GM19324 (cell line): ENCODE measurements around the gene HCST.
"Not testable (repeated sequence)": the region's sequence is repeated elsewhere in the genome, so short reads cannot be mapped to it uniquely, and the experiment has no call there.

Source experiments
- ATAC-seq: cut with Tn5 transposase; IDR thresholded peaks from one replicate; pipeline ENCODE4 v1.9.1; 2021; ENCODE audit warnings: mild to moderate bottlenecking, moderate library complexity; ENCODE audit not compliant: unreplicated experiment, low FRiP score

Gene HCST, protein sequence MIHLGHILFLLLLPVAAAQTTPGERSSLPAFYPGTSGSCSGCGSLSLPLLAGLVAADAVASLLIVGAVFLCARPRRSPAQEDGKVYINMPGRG

DNA sequence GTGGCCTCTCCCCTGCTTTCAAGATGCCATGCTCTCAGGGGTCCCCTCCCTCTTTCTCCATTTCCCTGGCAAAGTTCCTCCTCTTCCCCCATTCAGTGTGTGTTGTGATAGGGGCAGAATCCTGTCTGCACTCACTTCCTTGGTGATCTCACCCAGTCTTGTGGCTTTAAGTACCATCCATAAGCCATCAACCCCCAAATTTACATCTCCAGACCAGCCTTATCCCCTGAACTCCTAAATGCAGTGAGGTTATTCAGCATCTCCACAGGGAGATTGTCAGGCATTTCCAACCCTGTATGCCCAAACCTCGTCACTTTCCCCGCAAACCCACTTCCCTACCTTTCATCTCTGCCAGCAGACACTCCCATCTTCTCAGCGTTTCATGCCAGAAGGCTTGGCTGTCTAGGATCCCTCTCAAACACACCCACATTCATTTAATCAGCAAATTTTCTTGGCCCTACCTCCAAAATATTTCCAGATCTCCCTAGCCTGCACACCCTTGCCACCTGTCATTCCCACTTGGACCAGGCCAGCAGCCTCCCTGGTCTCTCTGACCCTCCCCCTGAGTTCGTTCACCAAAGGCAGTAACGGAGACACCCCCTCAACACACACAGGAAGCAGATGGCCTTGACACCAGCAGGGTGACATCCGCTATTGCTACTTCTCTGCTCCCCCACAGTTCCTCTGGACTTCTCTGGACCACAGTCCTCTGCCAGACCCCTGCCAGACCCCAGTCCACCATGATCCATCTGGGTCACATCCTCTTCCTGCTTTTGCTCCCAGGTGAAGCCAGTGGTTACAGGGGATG is at the start of gene HCST:
TSS of gene HCST (plus strand) at position 676 of the 808 bp plus-strand sequence. CDS start at position 741, 65 bp downstream.
- no peak for ATAC-seq

DNA sequence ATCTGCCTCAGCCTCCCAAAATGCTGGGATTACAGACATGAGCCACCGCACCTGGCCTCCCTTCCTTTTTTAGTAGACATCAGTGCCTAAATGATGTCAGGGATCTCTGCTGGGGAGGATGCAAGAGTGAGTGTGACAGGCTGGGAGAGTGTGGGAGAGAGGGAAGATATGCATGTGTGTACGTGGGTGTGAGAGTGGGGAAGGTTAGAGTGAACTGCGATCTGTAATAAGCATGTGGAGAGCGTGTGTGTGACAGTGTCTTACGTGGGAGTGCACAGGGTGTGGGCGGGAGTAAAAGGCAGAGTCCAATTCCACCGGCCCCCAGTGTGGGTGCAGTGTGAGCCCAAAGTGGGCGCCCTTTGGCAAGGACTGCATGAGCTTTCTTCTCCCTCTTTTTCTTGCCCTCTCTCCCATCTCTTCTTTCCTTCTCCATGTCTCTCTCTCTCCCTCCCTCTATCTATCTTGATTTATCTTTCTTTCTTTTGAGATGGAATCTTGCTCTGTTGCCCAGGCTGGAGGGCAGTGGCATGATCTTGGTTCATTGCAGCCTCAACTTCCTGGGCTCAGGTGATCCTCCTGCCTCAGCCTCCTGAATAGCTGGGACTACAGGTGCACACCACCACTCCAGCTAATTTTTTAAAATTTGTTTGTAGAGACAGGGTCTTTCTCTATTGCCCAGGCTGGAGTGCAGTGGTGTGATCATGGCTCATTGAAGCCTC is 49.1 kb upstream of the HCST start:
- no peak for ATAC-seq

DNA sequence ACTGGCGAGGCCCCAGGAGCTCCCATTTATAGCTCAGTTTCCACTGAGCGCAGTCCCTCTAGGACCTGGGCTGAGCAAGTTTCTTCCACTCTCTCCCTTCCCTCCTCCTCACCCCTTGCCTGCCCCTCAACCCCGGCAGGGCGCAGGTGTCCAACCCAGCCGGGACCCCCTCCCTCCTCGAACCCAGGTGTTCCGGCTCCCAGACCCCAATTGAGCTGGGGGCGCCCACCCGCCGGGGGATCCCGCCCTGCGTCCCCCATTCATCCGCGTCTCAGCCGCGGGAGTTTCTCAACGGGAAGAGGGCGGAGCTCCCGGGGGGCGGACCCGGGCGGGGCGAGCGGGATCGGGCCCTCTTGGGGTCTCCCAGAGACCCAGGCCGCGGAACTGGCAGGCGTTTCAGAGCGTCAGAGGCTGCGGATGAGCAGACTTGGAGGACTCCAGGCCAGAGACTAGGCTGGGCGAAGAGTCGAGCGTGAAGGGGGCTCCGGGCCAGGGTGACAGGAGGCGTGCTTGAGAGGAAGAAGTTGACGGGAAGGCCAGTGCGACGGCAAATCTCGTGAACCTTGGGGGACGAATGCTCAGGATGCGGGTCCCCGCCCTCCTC is 45.7 kb upstream of the HCST start, which contains the start of gene KIRREL2:
TSS of gene KIRREL2 (plus strand) at position 366 of the 604 bp plus-strand sequence. CDS start at position 575, 209 bp downstream.
- no peak for ATAC-seq

DNA sequence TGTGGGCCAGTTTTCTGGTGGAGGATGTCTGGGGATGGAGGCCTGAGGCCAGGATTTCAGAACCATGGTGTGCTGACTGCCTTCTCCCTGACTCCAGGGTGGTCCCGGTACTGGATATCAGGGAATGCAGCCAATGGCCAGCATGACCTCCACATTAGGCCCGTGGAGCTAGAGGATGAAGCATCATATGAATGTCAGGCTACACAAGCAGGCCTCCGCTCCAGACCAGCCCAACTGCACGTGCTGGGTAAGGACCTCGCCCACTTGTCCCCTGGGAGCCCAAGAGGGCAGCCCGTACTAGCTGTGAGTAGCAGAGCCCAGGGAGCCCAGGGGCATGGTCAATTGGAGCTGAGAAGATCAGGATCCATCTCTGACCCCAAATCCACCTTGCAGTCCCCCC is 44.0 kb upstream of the HCST start:
- no peak for ATAC-seq

DNA sequence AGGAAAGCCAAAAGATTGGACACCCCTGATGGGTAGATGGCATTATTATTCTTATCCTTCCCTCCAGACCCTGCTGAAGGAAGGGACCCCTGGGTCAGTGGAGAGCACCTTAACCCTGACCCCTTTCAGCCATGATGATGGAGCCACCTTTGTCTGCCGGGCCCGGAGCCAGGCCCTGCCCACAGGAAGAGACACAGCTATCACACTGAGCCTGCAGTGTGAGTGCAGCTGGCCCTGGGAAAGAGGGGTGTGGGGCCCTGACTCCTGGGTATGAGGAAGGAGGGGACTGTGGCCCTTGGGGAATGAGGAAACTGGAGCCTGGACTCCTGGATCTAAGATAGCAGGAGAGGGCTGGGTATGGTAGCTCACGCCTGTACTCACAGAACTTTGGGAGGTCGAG is 42.9 kb upstream of the HCST start:
- ATAC-seq, result no peak

DNA sequence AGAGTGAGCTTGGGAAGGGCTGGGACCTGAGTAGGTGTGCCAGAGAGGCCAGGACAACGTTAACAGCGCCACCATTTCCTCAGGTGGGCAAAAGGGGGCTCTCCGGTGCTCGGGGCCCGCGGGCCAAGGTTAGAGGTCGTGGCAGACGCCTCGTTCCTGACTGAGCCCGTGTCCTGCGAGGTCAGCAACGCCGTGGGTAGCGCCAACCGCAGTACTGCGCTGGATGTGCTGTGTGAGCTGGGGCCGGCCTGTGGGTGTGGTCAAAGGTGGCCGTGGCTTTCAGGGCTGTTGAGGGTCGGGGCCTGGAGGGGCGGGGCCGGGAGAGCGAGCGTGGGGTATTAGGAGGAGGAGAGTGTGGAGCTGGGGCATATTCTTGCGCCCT is 41.9 kb upstream of the HCST start:
- ATAC-seq, result no peak

DNA sequence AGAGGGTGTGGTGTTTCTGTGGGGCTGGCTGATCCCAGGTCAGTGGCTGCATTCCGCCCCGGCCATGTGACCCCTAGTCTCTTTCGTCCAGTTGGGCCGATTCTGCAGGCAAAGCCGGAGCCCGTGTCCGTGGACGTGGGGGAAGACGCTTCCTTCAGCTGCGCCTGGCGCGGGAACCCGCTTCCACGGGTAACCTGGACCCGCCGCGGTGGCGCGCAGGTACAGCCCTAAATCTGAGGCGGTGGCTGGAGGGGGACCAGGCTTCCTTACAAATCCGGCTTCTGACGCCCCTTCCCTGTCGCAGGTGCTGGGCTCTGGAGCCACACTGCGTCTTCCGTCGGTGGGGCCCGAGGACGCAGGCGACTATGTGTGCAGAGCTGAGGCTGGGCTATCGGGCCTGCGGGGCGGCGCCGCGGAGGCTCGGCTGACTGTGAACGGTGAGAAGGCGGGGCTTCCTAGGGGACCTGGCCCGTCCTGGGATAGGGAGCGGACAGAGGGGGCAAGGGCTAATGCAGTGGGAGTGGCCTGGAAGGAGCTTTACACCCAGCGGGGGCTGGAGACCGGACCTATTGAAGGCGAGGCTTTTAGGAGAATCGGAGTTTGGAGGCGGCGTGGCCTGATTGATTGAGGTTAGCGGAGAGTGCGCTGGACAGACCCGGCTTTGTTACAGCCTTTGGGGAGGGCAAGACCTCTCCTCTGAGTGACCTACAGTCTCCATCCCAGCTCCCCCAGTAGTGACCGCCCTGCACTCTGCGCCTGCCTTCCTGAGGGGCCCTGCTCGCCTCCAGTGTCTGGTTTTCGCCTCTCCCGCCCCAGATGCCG is 41.3 kb upstream of the HCST start:
- no peak for ATAC-seq

DNA sequence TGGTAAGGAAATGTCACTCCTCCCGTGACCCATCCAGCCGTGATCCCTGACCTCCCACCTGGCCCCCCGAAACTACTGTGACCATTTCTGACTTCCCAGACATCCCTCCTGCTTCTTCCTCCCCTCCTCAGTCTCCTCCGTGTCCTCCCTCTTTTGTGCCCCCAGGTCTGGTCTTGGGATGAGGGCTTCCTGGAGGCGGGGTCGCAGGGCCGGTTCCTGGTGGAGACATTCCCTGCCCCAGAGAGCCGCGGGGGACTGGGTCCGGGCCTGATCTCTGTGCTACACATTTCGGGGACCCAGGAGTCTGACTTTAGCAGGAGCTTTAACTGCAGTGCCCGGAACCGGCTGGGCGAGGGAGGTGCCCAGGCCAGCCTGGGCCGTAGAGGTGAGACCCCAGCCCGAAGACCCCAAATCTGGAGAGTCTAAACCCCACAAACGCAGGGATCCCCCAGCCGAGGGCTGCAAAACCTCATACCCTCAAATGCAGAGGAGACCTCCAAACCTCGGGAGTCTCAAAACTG is 40.6 kb upstream of the HCST start:
- no peak for ATAC-seq

DNA sequence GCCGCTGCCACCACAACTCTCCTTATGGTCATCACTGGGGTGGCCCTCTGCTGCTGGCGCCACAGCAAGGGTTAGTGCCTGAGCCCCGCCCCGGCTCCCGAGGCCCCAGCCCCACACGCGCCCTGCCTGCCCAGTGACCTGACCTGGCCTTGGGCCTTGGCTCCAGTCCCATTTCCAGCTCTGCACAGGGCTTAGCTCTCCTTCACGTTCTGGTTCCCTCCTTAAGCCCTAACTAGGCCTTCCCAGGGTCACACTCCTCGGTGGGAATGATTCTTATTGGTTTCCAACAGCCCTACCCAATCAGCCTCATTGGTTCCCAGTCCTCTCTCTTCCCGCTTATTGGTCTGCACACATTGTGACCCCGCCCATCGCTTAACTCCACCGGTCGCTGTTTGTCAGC is 39.8 kb upstream of the HCST start:
- ATAC-seq, result no peak

DNA sequence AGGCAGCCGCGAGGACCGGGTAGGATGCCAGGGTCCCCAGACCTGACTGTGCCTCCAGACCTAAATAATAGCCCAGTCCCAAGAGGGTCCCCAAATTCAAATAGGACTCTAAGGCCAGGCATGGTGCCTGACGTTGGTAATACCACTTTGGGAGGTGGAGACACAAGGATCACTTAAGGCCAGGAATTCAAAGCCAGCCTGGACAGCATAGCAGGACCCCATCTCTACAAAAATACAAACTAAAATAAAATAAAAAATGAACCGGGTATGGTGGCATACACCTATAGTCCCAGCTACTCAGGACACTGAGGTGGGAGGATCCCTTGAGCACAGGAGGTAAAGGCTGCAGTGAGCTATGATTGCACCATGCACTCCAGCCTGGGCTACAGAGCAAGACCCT is 39.3 kb upstream of the HCST start:
- no peak for ATAC-seq

DNA sequence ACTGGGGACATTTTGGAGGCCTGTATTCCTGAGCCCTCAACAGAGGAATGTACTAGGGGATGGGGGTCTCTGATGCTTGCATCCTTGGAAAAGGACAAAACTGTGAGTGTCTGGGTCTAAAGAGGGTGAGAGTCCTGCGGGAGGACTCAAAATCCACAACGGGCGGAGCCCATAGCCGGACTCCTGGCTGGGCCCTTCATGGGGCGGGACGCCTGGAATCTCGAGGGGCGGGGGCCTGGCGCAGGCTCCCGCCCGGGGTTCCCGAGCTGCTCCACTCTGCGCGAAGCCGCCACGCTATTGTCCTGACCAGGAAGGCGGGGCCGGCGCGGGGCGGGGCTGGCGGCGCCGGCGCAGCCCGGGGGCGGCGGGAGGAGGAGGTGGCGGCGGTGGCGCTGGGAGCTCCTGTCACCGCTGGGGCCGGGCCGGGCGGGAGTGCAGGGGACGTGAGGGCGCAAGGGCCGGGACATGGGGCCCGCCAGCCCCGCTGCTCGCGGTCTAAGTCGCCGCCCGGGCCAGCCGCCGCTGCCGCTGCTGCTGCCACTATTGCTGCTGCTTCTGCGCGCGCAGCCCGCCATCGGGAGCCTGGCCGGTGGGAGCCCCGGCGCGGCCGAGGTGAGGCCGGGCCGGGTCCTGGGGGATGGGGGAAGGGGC is 34.0 kb upstream of the HCST start, which contains the start of gene APLP1:
TSS of gene APLP1 (plus strand) at position 403 of the 651 bp plus-strand sequence. CDS start at position 466, 63 bp downstream.
- ATAC-seq, result no peak

DNA sequence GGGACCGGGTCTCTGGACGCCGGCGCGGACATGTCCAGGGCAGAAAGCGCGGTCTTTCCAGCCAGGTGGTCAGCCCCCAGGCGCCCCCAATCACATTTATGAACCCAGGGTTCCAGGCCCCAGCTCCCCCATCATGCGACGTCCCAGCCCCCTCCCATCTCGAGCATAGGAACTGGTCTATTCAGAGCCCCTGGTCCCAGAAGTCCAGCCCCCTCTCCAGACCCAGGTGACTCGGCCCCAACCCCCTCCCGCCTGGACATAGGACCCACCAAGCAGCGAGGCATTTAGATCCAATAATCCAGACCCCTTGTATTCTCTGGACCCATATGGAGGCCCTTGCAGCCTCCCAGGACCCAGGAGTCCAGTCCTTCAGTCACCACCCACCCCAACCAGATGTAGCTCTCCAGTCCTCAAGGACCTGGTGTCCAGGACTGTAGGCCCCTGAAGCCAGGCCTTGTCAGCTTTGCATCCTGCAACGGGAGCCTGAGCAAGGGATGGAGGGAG is 33.5 kb upstream of the HCST start:
- no peak for ATAC-seq

DNA sequence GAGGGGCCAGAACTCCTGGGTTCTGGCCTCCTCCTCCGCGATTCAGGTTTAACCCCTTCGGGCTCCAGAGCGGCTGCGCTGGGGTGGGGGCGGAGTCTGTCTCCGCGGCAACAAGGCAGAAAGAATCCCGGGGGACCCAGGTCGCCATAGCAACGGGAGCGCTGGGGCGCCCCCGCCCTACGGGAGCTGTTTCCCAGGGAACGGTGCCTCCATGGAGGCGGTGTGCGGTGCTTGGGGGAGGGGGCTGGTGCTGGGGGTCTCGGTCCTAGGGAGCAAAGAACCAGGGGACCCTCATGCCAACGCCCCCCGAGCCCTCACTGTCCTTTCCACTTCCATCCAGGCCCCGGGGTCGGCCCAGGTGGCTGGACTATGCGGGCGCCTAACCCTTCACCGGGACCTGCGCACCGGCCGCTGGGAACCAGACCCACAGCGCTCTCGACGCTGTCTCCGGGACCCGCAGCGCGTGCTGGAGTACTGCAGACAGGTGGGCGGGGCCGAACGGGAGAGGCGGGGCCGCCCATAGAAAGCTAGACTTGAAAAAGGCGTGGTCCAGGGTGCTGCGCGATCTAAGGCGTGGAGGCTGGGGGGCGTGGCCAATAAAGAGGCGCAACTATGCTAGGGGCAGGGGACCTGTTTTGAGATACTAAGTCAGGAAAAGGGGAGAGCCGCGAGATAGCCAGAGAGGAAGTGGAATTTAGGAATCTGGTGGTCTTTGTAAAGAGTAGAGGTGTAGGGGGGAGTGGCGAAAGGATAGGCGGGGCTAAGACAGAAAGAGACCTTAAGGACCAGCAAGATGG is 32.8 kb upstream of the HCST start:
- ATAC-seq, result no peak

DNA sequence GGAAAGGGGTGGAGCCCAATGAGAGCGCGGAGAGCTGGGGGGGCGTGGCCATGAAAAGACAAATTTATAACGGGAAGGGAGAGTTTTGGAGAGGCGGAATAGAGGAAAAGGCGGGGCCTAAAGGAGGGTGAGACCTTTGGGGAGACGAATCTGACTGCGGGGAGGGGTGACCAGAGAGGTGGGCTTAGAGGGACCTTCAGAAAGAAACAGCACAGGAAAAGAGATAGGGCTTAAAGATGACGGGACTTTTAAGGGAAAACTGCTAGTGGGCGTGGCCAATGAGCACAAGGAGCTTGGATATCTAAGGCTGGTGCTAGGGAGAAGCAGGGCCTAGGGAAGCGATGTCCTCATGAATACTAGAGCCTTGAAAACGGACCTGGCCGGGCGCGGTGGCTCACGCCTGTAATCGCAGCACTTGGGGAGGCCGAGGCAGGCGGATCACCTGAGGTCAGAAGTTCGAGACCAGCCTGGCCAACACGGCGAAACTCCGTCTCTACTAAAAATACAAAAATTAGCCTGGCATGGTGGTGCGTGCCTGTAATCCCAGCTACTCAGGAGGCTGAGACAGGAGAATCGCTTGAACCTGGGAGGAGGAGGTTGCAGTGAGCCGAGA is 32.1 kb upstream of the HCST start:
- not testable (repeated sequence) for ATAC-seq

DNA sequence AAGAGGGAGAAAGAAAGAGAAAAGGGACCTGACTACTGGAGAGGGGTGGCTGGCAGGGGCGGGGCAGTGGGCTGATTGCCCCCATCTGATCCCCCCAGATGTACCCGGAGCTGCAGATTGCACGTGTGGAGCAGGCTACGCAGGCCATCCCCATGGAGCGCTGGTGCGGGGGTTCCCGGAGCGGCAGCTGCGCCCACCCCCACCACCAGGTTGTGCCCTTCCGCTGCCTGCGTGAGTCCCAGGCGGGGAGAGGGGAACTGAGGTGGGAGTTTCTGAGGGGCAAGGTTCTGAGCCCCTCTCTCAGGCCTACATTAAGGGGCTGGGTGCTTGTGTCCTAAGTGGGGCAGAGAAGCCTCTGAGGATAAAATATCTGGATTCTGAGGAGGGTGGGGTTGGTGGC is 31.5 kb upstream of the HCST start:
- ATAC-seq, result no peak

DNA sequence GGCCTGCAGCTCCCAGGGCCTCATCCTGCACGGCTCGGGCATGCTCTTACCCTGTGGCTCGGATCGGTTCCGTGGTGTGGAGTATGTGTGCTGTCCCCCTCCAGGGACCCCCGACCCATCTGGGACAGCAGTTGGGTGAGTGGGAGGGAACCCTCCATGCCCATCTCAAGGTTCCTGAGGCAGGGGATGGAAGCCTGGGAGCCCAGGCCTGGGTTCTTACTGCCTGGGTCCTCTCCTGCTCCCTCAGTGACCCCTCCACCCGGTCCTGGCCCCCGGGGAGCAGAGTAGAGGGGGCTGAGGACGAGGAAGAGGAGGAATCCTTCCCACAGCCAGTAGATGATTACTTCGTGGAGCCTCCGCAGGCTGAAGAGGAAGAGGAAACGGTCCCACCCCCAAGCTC is 30.7 kb upstream of the HCST start:
- no peak for ATAC-seq

DNA sequence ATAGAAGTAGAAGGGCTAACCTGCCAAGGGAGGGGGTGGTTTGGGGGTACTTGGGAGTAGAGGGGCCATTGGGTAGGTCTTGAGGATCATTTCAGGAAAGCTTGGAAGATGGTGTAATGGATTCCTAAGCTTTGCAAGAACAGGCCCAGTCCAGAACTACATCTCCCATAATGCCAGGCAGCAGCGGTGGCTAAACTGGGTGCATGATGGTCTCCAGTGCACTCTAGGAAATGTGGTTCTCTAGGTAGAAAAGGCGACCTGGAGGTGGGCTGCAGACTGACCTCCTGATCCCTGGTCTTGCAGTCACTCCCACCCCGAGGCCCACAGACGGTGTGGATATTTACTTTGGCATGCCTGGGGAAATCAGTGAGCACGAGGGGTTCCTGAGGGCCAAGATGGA is 30.1 kb upstream of the HCST start:
- ATAC-seq, result no peak

DNA sequence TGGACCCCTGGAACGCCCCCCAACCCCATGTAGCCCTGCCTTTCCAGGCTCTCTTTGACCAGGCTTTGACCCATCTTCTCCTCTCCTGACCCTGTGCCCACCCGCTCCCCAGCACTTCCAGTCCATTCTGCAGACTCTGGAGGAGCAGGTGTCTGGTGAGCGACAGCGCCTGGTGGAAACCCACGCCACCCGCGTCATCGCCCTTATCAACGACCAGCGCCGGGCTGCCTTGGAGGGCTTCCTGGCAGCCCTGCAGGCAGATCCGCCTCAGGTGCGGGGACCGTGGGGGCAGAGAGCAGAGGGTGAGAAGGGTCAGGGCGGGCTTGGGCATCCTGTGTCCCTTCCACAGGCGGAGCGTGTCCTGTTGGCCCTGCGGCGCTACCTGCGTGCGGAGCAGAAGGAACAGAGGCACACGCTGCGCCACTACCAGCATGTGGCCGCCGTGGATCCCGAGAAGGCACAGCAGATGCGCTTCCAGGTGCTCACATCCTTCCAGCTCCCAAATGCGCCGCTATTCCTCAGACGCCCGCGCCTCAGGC is 27.9 kb upstream of the HCST start:
- no peak for ATAC-seq
